GM12875 (cell line): Measurements from ENCODE around the gene EVA1A.
"Not testable (repeated sequence)": the region's sequence is repeated elsewhere in the genome, so short reads cannot be mapped to it uniquely, and the experiment has no call there.

Experiments
- H3K4me3 ChIP-seq: one replicate; pipeline ENCODE4 v1.5.1; 2011; ENCODE audit warnings: low read depth, low read length, control low read depth
- CTCF ChIP-seq: IDR thresholded peaks from 2 replicates; pipeline ENCODE4 v1.5.1; 2011; ENCODE audit warnings: low read depth, mild to moderate bottlenecking, control low read depth, inconsistent platforms, low read length, moderate library complexity, borderline replicate concordance; ENCODE audit not compliant: insufficient read depth

The EVA1A gene

DNA sequence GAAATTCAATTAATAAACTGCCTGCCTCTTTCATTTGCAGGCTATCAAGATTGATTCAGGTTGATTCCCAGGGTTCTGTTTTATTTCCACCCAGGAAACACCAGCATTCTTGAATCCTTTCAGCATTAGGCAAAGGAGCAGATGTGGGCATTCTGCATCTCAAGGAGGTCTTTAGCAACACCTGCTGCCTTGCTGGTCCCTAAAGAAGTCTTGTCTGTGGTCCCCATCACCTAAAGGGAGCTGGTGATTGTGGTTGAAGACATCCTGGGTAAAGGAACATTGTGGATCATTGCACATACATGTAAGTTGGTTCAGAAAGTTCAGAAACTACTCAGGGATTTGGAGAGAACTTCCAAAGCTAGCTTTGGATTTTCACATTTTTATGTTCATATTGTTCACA, 78.3 kb downstream of the EVA1A start:
- TF ChIP-seq CTCF, result no peak
- H3K4me3 ChIP-seq, result no peak overlapping the region

DNA sequence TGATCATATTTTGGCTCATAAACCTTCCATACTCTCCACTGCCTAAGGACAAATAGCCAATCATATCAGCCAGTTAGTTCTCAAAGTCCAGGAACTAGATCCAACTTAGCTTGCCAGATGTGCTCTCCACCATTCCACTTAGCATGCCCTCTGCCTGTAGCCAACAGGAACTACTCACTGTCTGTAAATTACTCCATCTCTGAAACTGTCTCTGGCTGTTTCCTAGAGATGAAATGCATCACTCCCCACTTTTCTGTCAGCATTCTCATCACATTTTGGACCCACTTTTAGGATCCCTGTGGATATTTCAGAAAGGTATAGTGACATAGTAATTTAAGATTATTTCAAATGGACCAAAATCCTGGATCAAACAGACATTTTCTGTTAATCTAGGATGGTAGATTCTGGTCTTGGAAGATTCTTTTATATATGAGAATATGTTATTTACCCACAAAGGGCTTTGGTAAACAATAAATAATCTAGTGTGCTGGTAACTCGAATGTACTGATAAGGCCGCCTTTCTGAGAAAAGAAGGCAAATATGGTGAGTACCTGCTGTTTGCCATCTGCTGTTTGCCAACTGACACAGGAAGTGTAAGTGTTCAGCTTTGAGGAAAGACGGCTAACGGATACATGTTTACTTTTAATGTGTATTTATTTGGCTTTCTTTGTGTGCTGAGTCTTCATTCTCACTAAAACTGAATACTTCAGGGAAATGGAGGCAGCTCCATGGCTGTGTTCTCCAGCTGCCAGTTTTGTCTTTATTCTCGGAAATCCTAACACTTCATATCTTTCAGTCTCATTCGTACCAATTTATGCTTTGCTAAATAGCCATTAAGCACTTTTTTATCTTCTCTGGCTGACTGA, 79.5 kb downstream of the EVA1A start:
- no peak overlapping the region for H3K4me3 ChIP-seq
- TF ChIP-seq CTCF, result peak; percentile 36; the same call in 1 of the 2 replicates

DNA sequence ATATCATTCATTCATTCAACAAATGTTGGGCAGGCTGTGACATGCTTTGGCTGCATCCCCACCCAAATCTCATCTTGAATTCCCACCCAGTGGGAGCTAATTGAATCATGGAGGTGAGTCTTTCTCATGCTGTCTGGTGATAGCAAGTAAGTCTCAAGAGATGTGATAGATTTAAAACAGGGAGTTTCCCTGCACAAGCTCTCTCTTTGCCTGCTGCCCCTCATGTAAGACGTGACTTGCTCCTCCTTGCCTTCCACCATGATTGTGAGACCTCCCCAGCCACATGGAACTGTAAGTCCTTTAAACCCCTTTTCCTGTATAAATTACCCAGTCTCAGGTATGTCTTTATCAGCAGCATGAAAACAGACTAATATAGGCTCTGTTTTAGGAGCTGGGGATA, 83.0 kb downstream of the EVA1A start:
- not testable (repeated sequence) for H3K4me3 ChIP-seq

DNA sequence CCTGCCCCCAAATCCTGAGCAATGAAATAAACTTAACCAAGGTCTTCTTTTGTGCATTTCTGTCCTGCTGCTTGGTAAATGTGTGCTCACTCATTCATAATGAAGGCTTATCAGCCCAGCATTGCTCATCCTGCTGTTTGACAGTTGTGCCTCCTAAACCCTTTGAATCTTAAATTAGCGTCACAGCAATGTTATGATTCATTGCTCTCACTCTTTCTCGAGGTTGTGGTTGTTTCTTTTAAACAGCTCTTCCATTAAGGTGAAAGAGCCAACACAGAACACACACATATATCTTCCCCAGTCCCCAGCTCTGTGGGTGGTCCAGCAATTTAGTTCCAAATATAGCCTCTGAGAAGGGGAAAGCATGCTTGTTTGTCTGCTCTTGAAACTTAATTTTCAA, 84.0 kb downstream of the EVA1A start:
- no peak overlapping the region for H3K4me3 ChIP-seq
- no peak for TF ChIP-seq CTCF

GRCh38 chr2:75475976-75476375, 84.8 kb downstream of the EVA1A start:
- TF ChIP-seq CTCF, result no peak
- no peak overlapping the region for H3K4me3 ChIP-seq

- H3K4me3 ChIP-seq, result no peak overlapping the region
- no peak for TF ChIP-seq CTCF
Measured at GRCh38 chr2:75475049-75475448, 85.7 kb downstream of the EVA1A start.

DNA sequence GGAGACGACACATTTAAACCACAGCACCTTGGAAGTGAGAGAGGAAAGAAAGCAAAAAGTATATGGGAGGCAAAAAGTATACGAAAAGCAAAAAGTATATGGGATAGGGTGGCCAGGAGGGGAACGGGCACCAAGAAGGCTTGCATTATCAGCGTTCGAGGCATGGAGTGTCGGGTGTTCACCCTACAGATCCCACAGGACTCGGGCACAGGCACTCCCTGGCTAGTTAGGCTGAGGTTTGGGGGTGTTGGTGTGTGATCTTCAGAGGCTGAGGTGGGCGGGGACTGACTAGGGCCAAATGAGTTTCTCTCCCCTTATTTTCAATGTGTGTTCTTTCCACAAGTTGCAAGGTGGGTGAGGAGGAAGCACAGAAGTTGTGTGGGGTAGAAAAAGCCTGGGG, 86.6 kb downstream of the EVA1A start:
- TF ChIP-seq CTCF, result no peak

More for the DNA sequence above, 86.6 kb downstream of the EVA1A start:
- no peak overlapping the region for H3K4me3 ChIP-seq
